ENCODE measurements around the gene GPR3.

GRCh38 chr1:27353629-27354028 lies 38.8 kb upstream of the GPR3 start:
- TF ChIP-seq POLR2AphosphoS5 (IDR thresholded peaks at IDR 0.05; ENCODE audit: low read depth, low read length): no peak
- no peak for TF ChIP-seq POLR2A (IDR thresholded peaks at IDR 0.05; ENCODE audit: low read depth, low read length)
- TF ChIP-seq SPI1 (IDR thresholded peaks at IDR 0.05; ENCODE audit: low read depth, low read length): no peak
